GM21529 (cell line): ENCODE results near the gene ARRDC2.

Source experiments
- ATAC-seq: cut with Tn5 transposase; IDR thresholded peaks from one replicate; pipeline ENCODE4 v1.9.1; 2021; ENCODE audit not compliant: unreplicated experiment

ARRDC2 gene

GRCh38 chr19:18057557-18057956 is 49.6 kb downstream of the ARRDC2 start:
- no peak for ATAC-seq

- no peak for ATAC-seq
These were observed 50.4 kb downstream of the ARRDC2 start for GRCh38 chr19:18058208-18059009.

- ATAC-seq: no peak
These were observed 51.3 kb downstream of the ARRDC2 start for GRCh38 chr19:18059297-18059696.

GRCh38 chr19:18059902-18060301 is 51.9 kb downstream of the ARRDC2 start:
- no peak for ATAC-seq

- no peak for ATAC-seq
These were observed 52.5 kb downstream of the ARRDC2 start for GRCh38 chr19:18060472-18060871.

GRCh38 chr19:18062028-18062427 is 54.1 kb downstream of the ARRDC2 start:
- ATAC-seq: no peak

- no peak for ATAC-seq
These were observed 55.5 kb downstream of the ARRDC2 start for GRCh38 chr19:18063463-18063862.
